ENCODE measurements around the gene TMOD3. TPM values are rescaled to one million over a fixed set of nuclear protein-coding genes. Genes with fewer than 3 reads are reported as not detected.
A peak's percentile ranks its signal among the peaks of the same experiment; 100 is the strongest.

The TMOD3 gene
- total and polyA plus RNA-seq, 2 of the 4 experiments (the other 2 are of a cell fraction) = 10.7 to 22.0 TPM

GRCh38 chr15:51866751-51867150 lies 37.3 kb downstream of the TMOD3 start:
- Histone ChIP-seq H3K4me3 (ENCODE audit: insufficient read depth, low read depth, low read length) (no peak overlapping the region), H3K56ac (ENCODE audit: extremely low read depth, insufficient read depth, low read length) (no peak overlapping the region), H4K8ac (ENCODE audit: low read depth in 2 of 2, low read length in 2 of 2) (no peak overlapping the region), H2BK5ac (ENCODE audit: low read depth, low read length, poor library complexity, severe bottlenecking) (peak overlapping the region; percentile 24), H3K4me2 (ENCODE audit: low read depth, low read length) (no peak overlapping the region), H4K91ac (ENCODE audit: insufficient read depth, low read depth, low read length) (no peak overlapping the region), H3K9me3 (ENCODE audit: control insufficient read depth, insufficient read depth, low read length) (no peaks in the 10 kb centered on the region), H3K9ac (ENCODE audit: low read depth, low read length) (no peak overlapping the region), H4K5ac (ENCODE audit: low read depth, low read length) (no peak overlapping the region), H2BK120ac (ENCODE audit: low read depth, low read length) (no peak overlapping the region; the same call in 1 of the 2 replicates), H4K20me1 (ENCODE audit: insufficient read depth, low read length) (peaks cover 4% of the 10 kb centered on the region; the same call in 1 of the 2 replicates), H2AK5ac (ENCODE audit: low read depth, low read length) (peak overlapping the region; percentile 56; the same call in 1 of the 2 replicates), H3K14ac (replicated peaks; ENCODE audit: low read depth, low read length) (peak overlapping the region; percentile 63; the same call in 1 of the 2 replicates), H3K9me1 (ENCODE audit: insufficient read depth, low read length) (peaks cover 16% of the 10 kb centered on the region), H3K23ac (ENCODE audit: low read depth, low read length) (peak overlapping the region; percentile 18; the same call in 1 of the 2 replicates), H3K27ac (ENCODE audit: insufficient read depth, low read length) (peak overlapping the region; percentile 36; the same call in 1 of the 2 replicates), H3K4ac (ENCODE audit: low read depth, low read length) (peak overlapping the region; percentile 15; the same call in 1 of the 2 replicates), H3K4me1 (ENCODE audit: control insufficient read depth, insufficient read depth, low read length) (peaks cover 16% of the 10 kb centered on the region), H3K36me3 (ENCODE audit: control insufficient read depth, insufficient read depth, low read length) (peaks cover 14% of the 10 kb centered on the region), H3K18ac (ENCODE audit: low read depth, low read length) (no peak overlapping the region; the same call in 1 of the 2 replicates), H2AFZ (replicated peaks; ENCODE audit: low read length, poor library complexity) (no peak overlapping the region), H3K27me3 (ENCODE audit: control insufficient read depth, insufficient read depth, low read length) (no peaks in the 10 kb centered on the region), H2BK20ac (ENCODE audit: low read depth, low read length) (no peak overlapping the region; the same call in 1 of the 2 replicates), H2BK15ac (ENCODE audit: low read depth, low read length) (no peak overlapping the region), H2AK9ac (replicated peaks; ENCODE audit: low read depth, low read length, poor library complexity) (no peak overlapping the region), H3K79me1 (ENCODE audit: low read depth in 1 of 2, low read length in 2 of 2) (peaks cover 53 to 73% of the 10 kb centered on the region in 2 experiments)
- ChIA-PET CTCF (no interaction called here), POLR2A (ENCODE audit: unreplicated experiment) (no interaction called here)
- intact Hi-C loops (cut with micrococcal nuclease) (no loop called here), in situ Hi-C loops (cut with MboI; ENCODE audit: low sequenced_read_pairs) (no loop called here), dilution Hi-C loops (cut with HindIII; ENCODE audit: low sequenced_read_pairs, unreplicated experiment) (no loop called here)
- TF ChIP-seq MAZ (IDR thresholded peaks at IDR 0.05; ENCODE audit: borderline replicate concordance, low read depth, low read length) (no peak), USF2 (IDR thresholded peaks at IDR 0.05; ENCODE audit: low read depth, low read length) (no peak), ELK1 (IDR thresholded peaks at IDR 0.05; ENCODE audit: borderline replicate concordance, low read depth, low read length) (no peak), CEBPB (IDR thresholded peaks at IDR 0.05; ENCODE audit: low read depth, low read length) (no peak), NFE2L2 (IDR thresholded peaks at IDR 0.05; ENCODE audit: low read depth, low read length) (no peak)
- 0 out of 2 replicates have a peak, but pooled peaks have one; percentile 8 for ATAC-seq (ENCODE audit: low read depth)
- no CpG with 5 or more reads among the region's 1 CpG for WGBS, 2 experiments (ENCODE audit: extremely low coverage in 2 of 2, insufficient read length in 1 of 2)
- BruUV-seq (replicated peaks) = no TSS peak
- DNase-seq = no peak

All from IMR-90 (cell line).